C4-2B (cell line): ENCODE data around the gene CMIP.

Experiments
- H3K27ac ChIP-seq: fragments of 450-650 bp; 2 replicates; pipeline ENCODE4 v1.5.1; 2017
- ZFX ChIP-seq: fragments of 450-650 bp; IDR thresholded peaks from 2 replicates; pipeline ENCODE4 v1.6.1; 2017
- TF ChIP-seq, protein P1 (sequence below): fragments of 450-650 bp; conservative IDR thresholded peaks from 2 replicates; pipeline ENCODE4 v1.5.1; 2017; ENCODE audit warnings: mild to moderate bottlenecking

Gene CMIP

DNA sequence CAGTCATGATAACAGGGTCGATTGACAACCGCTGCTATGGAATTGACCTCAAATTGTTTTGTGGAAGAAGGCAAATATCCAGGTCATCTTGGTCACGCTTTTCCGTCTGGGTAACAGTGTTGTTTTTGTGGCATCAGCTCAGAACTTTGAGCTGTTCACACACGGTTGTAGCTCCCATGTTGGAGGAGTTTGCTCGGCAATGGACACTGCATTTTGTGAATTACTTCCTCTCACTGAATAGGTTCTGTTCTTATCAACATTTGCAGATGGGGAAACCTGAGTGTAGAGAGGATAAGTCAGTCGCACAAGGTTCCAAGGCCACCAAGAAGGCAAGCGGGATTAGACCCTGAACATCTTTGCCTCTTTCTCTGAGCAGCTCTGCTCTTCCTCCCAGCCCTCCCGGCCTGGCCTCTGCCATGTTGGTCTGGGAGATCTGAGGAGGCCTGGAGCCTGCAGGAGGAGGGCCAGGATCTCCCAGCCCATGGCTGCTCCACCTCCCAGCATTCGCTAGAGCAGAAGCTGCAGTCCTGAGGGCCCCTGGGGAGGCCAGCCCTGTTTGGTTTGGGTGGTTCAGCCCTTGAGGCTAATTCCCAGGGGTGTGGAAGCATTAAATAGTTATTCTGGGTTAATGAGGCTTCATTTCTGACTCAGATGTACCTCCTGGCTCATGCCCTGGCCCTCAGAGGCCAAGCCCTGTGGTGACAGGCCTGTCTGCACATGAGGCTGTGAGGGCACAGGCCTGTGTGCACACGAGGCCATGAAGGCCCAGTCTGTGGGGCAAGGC is 180.3 kb downstream of the CMIP start:
- TF ChIP-seq ZFX = no peak
- TF ChIP-seq, protein P1, sequence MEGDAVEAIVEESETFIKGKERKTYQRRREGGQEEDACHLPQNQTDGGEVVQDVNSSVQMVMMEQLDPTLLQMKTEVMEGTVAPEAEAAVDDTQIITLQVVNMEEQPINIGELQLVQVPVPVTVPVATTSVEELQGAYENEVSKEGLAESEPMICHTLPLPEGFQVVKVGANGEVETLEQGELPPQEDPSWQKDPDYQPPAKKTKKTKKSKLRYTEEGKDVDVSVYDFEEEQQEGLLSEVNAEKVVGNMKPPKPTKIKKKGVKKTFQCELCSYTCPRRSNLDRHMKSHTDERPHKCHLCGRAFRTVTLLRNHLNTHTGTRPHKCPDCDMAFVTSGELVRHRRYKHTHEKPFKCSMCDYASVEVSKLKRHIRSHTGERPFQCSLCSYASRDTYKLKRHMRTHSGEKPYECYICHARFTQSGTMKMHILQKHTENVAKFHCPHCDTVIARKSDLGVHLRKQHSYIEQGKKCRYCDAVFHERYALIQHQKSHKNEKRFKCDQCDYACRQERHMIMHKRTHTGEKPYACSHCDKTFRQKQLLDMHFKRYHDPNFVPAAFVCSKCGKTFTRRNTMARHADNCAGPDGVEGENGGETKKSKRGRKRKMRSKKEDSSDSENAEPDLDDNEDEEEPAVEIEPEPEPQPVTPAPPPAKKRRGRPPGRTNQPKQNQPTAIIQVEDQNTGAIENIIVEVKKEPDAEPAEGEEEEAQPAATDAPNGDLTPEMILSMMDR = no peak
- no peak overlapping the region; the same call in 1 of the 2 replicates for H3K27ac ChIP-seq

DNA sequence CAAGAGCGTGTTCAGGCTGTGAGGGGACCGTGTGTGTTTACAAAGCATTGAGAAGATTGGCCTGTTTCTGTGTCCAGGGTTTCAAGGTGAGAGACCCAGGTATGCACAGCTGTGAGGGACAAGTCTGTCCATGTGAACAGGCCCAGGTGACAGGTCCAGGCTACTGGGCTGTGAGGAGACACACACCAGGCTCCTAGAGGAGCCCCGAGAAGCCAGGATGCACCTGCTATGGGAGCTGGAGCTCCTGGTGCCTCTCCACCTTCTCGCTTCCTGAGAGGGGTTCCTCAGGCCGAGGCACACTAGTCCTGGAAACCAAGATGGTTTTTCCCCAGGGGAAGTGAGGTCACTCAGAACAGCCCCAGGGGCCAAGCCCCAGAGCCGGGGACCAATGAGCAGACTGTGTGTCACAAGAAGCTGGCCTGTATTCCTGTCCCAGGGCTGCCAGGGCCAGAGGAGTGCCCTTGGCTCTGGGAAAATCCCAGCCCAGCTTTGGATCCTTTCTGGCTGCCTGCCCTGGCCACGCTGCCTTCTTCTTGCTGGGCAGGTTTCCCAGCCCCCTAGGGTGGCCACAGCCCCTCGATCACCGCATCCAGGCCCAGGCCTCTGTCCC is 181.0 kb downstream of the CMIP start:
- no peak overlapping the region; the same call in 1 of the 2 replicates for H3K27ac ChIP-seq
- TF ChIP-seq ZFX = no peak
- TF ChIP-seq, protein P1 = no peak

DNA sequence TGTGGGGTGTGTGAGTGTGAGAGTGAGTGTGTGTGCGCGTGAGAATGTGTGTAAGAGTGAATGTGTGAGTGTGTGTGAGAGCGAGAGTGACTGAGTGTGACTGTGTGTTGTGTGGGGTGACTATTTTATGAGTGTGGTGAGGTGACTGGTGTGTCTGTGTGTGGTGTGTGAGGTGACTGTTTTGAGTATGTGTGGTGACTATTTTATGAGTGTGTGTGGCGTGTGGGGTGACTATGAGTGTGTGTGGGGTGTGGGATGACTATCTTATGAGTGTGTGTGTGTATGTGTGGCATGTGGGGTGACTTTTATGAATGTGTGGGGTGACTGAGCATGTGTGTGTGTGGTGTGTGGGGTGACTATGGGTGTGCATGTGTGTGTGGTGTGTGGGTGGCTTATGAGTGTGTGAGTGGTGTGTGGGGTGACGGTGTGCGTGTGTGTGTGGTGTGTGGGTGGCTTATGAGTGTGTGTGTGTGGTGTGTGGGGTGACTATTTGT is 181.6 kb downstream of the CMIP start:
- no peak overlapping the region; the same call in 1 of the 2 replicates for H3K27ac ChIP-seq
- TF ChIP-seq, protein P1 = no peak
- no peak for TF ChIP-seq ZFX

DNA sequence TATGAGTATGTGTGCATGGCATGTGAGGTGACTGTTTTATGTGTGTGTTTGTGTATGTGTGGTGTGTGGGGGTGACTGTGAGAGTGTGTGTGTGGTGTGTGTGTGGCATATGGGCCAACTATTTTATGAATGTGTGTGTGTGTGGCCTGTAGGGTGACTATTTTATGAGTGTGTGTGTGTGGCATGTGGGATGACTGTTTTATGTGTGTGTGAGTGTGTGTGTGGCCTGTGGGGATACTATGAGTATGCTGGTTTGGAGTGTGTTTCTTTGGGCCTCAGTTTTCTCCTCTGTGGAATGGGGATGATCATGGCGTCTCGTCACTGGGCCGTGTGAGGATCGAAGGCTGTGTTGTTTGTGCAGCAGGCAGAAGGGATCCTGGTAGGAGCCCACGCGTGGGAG is 182.4 kb downstream of the CMIP start:
- TF ChIP-seq ZFX = no peak
- TF ChIP-seq, protein P1 = no peak
- H3K27ac ChIP-seq = no peak overlapping the region

DNA sequence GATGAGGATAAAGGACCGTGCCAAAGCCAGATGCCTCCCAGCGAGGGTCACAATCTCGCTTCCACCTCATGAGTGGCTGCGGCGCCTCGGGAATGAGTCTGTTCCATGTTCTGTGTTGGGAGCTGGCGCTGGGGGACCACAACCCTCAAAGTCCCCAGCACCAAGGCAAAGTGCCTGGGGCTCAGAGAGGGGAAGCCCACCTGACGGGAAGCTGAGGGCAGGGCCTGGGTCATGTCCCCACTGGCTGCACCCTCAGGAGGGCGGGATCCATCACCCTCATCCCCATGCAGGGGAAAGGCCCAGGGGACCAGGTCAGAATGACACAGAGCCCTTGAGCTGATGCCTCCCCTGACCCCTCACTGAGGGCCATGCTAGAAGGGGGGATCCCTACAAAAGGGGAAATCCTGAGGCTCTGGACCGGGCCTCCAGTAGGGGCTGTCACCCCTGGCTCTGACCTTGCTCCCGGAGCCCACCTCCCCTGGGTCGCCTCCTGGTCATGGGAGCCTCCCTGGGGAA is 183.2 kb downstream of the CMIP start:
- H3K27ac ChIP-seq = no peak overlapping the region
- no peak for TF ChIP-seq ZFX
- TF ChIP-seq, protein P1 = no peak

DNA sequence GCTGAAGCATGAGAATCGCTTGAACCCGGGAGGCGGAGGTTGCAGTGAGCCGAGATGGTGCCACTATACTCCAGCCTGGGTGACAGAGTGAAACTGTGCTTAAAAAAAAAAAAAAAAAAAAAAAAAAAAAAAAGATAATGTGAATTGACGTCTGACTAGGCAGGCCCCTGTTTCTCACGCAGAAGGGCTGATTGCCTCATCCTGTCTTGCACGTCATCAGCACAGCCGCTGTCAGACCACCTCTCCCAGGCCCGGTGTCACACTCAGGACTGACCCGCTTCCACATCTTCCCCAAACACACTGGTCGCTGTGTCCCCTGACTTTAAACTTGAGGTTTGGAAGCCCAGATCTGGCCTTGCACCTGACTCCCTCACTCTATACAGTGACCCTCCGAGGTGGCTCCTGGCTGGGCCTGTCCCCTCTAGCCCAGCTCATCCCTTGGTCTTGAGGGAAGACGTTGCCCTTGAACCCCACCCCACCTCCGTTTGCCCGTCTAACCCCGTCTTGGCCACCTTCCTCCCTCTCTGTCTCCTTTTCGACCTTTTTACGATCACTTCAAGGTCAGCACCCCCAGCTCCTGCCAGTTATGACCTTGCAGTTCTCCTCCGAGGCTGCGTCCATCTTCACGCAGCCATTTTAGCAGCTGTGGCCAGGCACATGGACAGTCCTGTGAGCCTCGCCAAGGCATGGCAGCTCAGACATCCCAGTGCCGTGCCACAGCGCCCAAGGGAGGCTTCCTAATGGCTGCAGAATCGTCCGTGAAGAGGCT is 184.6 kb downstream of the CMIP start:
- TF ChIP-seq, protein P1 = no peak
- no peak for TF ChIP-seq ZFX
- H3K27ac ChIP-seq = no peak overlapping the region
